GM11168 (cell line): ENCODE data around the gene MPZL1.

Source experiments
- in situ Hi-C: fragments of 300-500 bp; cut with MboI; formaldehyde crosslinking; loops from one replicate; pipeline ENCODE4 v1.12.0; 2022; ENCODE audit warnings: low sequenced_read_pairs; ENCODE audit not compliant: unreplicated experiment

MPZL1 gene

GRCh38 chr1:167747988-167748387 lies 26.2 kb downstream of the MPZL1 start:
- in situ Hi-C loops = no loop called here

DNA sequence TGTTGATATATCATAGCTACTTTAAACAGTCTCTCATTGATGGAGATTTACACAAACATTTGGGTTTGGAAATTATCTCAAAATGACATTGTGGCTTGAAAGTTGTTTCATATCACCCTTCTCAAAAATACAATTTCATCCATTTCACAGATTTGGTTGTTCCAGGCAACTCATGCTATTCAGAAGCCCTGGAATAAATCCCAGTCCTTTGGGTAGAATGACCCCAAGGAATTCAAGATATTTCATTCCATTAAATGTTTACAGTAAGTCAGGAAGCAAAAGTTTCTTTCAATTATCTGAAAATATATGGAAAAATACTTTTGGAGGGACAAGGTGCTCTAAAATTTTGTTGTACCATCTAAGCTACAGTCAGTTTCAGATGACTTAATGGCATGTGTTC lies 27.1 kb downstream of the MPZL1 start:
- in situ Hi-C loops = no loop called here

DNA sequence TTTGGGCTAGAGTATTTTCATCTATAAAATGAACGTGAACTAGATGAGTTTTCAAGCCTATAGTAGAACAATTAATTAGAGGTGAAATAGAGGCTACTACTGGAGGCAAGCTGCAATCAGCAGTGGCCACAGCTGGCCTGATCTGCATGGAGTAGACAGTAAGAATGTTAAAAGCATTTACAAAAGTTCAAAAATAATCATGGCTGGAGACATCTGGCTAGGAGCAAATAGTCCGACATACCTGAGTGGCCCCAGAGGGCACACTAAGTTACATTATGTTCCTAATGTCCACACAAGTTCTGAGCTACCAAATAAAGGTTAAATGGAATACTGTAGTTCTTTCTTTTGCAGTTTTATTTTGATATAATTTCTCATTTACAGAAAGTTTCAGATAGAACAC lies 28.0 kb downstream of the MPZL1 start:
- in situ Hi-C loops = no loop called here

GRCh38 chr1:167750641-167751040 lies 28.9 kb downstream of the MPZL1 start:
- in situ Hi-C loops = no loop called here

- in situ Hi-C loops = no loop called here
Measured at GRCh38 chr1:167751676-167752075, 29.9 kb downstream of the MPZL1 start.

- in situ Hi-C loops = no loop called here
Measured at GRCh38 chr1:167752219-167752985, 30.6 kb downstream of the MPZL1 start.

DNA sequence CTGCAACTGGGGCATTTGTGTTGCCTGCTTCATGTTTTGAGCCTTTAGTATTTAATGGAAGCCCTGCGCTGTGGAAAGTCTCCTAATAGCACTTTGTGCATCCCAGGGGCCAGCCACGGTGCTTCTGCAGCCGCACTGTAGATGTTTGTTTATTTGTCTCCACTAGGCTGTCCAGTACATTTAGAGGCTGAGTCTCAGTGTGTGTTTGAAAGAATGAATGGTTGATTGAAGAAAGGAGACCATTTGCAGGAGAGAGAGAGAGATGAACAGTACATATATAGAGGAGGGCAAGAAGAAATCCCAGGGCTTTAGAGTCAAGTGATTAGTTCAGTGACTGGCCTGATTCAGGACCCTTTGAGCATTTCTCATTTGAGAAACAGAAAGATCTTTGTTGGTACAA lies 33.9 kb downstream of the MPZL1 start:
- in situ Hi-C loops = no loop called here

DNA sequence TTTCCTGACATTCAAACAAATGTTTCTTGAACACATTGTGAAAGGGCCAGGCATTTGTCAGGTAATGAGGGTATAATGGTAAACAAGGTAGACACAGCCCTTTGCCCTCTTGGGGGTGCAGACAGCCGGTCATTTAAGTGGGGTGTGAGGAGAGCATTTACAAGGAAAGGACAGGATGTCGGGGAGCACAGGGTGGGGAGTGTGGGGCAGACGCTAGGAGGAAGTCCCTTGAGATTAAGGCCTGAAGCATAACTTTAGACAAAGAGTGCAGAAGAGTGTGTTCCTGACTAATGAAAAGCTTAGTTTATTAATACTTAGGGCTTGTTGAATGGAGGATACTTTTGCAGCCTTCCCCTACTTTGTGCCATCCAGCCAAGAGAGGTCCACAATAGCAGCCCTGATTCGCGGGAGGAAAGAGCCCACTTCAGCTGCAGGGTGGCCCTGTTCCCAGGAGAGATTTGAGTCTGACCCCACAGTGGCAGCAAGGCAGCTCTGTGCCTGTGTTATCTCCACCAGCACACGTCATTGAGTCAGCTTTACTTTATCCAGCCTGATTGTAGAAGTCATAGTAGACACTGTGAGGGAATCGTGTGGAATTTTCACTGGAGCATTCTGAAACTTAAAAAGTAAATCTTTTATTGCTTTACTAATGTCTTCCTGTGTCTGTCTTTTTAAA lies 35.1 kb downstream of the MPZL1 start:
- in situ Hi-C loops = no loop called here

GRCh38 chr1:167757433-167758309 lies 35.9 kb downstream of the MPZL1 start:
- in situ Hi-C loops = no loop called here

- in situ Hi-C loops = no loop called here
Measured at GRCh38 chr1:167761400-167761799, 39.6 kb downstream of the MPZL1 start.

GRCh38 chr1:167762061-167762746 lies 40.4 kb downstream of the MPZL1 start:
- in situ Hi-C loops = no loop called here

GRCh38 chr1:167763525-167764220 lies 41.9 kb downstream of the MPZL1 start:
- in situ Hi-C loops = no loop called here

GRCh38 chr1:167764458-167765330 lies 42.9 kb downstream of the MPZL1 start:
- in situ Hi-C loops = no loop called here

DNA sequence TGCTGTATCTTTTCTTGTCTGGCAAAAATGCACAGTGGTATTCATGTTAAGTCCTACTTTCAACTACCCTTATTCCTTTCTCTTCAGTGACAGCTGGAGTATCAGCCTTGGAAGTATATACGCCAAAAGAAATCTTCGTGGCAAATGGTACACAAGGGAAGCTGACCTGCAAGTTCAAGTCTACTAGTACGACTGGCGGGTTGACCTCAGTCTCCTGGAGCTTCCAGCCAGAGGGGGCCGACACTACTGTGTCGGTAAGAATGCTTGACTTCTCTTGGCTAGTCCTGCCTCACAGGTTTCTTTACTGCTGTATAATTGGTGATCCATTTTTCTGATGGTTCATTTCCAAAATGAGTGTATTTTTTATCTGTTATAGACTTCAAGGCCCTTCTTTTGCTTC lies 43.7 kb downstream of the MPZL1 start:
- in situ Hi-C loops = no loop called here

DNA sequence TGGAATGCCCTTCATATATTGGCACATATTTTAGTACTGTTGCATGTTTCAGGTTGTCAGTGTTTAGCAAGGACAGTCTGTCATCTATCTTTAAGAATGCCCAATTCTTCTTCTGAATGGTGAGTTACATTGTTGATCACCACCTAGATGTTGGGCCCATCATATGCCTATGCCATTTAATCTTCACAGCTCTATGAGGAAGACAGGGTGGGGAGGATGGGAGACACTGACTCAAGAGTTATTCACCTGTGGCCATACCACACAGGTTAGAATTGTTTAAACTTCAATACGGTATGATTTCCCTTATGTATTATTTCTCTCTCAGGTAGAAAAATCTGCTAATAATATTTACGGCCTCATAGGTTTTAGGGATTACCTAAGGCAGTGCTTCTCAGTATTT lies 44.8 kb downstream of the MPZL1 start:
- in situ Hi-C loops = no loop called here

DNA sequence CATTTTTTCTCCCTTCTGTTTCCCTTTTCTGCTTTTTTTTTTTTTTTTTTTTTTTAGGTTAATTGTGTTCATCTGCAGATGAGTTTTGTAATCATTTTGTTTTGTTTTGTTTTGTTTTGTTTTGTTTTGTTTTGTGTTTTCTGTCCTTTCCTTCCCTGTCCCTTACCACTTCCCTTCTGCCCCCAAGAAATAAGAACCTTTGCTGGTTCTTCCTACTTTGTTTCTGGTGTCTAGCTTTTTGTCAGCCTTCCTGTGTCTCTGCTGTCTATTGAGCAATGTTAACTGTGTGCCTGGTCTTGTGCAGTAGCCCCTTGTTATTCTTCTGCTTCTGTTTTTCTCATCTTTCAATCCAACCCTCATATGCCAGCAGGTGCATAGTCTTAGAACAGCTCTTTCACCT lies 46.0 kb downstream of the MPZL1 start:
- in situ Hi-C loops = no loop called here

DNA sequence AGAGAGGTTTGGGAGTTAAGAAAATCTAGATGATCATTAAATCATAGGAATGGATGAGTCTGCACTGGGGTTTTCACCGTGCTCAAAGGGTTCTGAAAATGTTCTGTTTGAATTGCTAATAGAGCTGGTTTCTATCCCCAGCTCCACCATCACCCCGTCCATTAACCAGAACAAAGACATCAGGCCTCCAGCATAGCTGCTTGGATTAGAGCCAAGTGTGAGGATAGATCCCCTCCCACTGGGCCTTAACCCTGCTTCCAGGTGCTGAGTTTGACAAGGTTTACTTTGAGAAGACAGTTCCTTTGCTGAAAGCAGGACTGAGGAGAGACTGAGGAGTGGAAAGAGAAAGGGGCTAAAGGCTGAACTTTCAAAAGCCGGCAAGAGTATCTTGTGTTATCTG lies 48.3 kb downstream of the MPZL1 start:
- in situ Hi-C loops = no loop called here

GRCh38 chr1:167772436-167772835 lies 50.7 kb downstream of the MPZL1 start:
- in situ Hi-C loops = no loop called here

DNA sequence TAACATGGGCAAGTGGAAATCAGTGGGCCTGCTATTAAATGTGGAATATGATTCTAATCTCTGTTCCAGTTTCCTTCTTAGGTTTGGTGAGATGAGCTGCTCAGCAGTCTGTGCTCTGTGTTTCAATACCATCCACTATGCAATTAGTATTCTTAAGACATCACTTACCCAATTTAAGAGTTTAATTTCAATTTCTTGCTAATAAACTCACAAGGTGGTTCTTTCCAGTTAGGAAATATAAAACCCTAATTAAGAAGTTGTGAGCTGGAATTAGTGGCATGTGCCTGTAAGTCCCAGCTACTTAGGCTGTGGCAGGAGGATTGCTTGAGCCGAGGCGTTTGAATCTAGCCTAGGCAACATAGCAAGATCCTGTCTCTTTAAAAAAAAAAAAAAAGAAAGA lies 51.7 kb downstream of the MPZL1 start:
- in situ Hi-C loops = no loop called here
